Astrocyte (in vitro differentiated cells and primary cell): ENCODE results near the gene CABP1. TPM values are rescaled to one million over a fixed set of nuclear protein-coding genes. Genes with fewer than 3 reads are reported as not detected.
A peak's percentile ranks its signal among the peaks of the same experiment; 100 is the strongest.
"Not testable (repeated sequence)": the region's sequence is repeated elsewhere in the genome, so short reads cannot be mapped to it uniquely, and the experiment has no call there.

Experiments
- DNase-seq: peaks from one replicate; pipeline ENCODE4 v3.0.0-alpha.2; 2010; ENCODE audit warnings: low read depth
- FAIRE-seq: peaks from 2 replicates; lab custom pipeline; 2011; peaks lifted over from hg19 to GRCh38; lab: Jason Lieb, UNC
- H2AFZ ChIP-seq: 2 replicates; pipeline ENCODE4 v1.6.0; 2012; ENCODE audit warnings: low read depth, low read length, inconsistent platforms
- H3K27ac ChIP-seq: 2 replicates; pipeline ENCODE4 v1.5.1; 2011; ENCODE audit warnings: low read depth, low read length, inconsistent platforms
- H3K27me3 ChIP-seq: 2 replicates; pipeline ENCODE4 v1.6.0; 2011; ENCODE audit warnings: low read length, inconsistent platforms; ENCODE audit not compliant: insufficient read depth
- H3K36me3 ChIP-seq: 2 replicates; pipeline ENCODE4 v1.5.1; 2011; ENCODE audit warnings: low read length, inconsistent platforms; ENCODE audit not compliant: insufficient read depth
- H3K4me1 ChIP-seq: 2 replicates; pipeline ENCODE4 v1.5.1; 2011; ENCODE audit warnings: low read length, inconsistent platforms; ENCODE audit not compliant: insufficient read depth
- H3K4me2 ChIP-seq: 2 replicates; pipeline ENCODE4 v1.6.0; 2012; ENCODE audit warnings: low read length, inconsistent platforms
- H3K4me3 ChIP-seq: 2 replicates; pipeline ENCODE4 v1.5.1; 2011; ENCODE audit warnings: low read depth, mild to moderate bottlenecking, low read length, inconsistent platforms; ENCODE audit not compliant: insufficient read depth
- H3K79me2 ChIP-seq: 2 replicates; pipeline ENCODE4 v1.6.0; 2012; ENCODE audit warnings: mild to moderate bottlenecking, low read length, inconsistent platforms; ENCODE audit not compliant: insufficient read depth
- H3K9ac ChIP-seq: 2 replicates; pipeline ENCODE4 v1.6.0; 2012; ENCODE audit warnings: mild to moderate bottlenecking, low read length, inconsistent platforms
- H3K9me3 ChIP-seq: 2 replicates; pipeline ENCODE4 v1.5.1; 2012; ENCODE audit warnings: low read depth, mild to moderate bottlenecking, low read length, inconsistent platforms; ENCODE audit not compliant: insufficient read depth
- H4K20me1 ChIP-seq: 2 replicates; pipeline ENCODE4 v1.6.0; 2012; ENCODE audit warnings: low read length, inconsistent platforms; ENCODE audit not compliant: insufficient read depth
- H3K27ac Mint-ChIP-seq: one replicate; pipeline ENCODE4 v1.8.0; 2021; ENCODE audit warnings: mild to moderate bottlenecking, mixed read lengths; ENCODE audit not compliant: unreplicated experiment
- H3K27me3 Mint-ChIP-seq: one replicate; pipeline ENCODE4 v1.8.0; 2021; ENCODE audit warnings: low read depth, mixed read lengths; ENCODE audit not compliant: unreplicated experiment
- H3K36me3 Mint-ChIP-seq: one replicate; pipeline ENCODE4 v1.8.0; 2021; ENCODE audit warnings: low read depth, mixed read lengths; ENCODE audit not compliant: unreplicated experiment
- H3K4me1 Mint-ChIP-seq: one replicate; pipeline ENCODE4 v1.8.0; 2021; ENCODE audit warnings: low read depth, mixed read lengths; ENCODE audit not compliant: unreplicated experiment
- H3K4me3 Mint-ChIP-seq: one replicate; pipeline ENCODE4 v1.8.0; 2021; ENCODE audit warnings: mild to moderate bottlenecking, moderate library complexity, mixed read lengths; ENCODE audit not compliant: unreplicated experiment
- H3K9me3 Mint-ChIP-seq: one replicate; pipeline ENCODE4 v1.8.0; 2021; ENCODE audit warnings: mild to moderate bottlenecking, mixed read lengths; ENCODE audit not compliant: unreplicated experiment
- EZH2 ChIP-seq: IDR thresholded peaks from 2 replicates; pipeline ENCODE4 v1.6.1; 2012; ENCODE audit warnings: mild to moderate bottlenecking, low read length, inconsistent platforms; ENCODE audit not compliant: insufficient read depth
- total RNA-seq: library from RNA; stranded (reverse); gene quantifications from 2 replicates; pipeline ENCODE4 v1.2.1, GENCODE V29; 2021
- TF ChIP-seq, protein P1 (sequence below): IDR thresholded peaks from 2 replicates; pipeline ENCODE4 v1.5.1; 2011; ENCODE audit warnings: low read depth, mild to moderate bottlenecking, inconsistent platforms, low read length, moderate library complexity; ENCODE audit not compliant: insufficient read depth

CABP1 gene
- total RNA-seq, 1 donor from 2014 or later = 0.30 TPM

DNA sequence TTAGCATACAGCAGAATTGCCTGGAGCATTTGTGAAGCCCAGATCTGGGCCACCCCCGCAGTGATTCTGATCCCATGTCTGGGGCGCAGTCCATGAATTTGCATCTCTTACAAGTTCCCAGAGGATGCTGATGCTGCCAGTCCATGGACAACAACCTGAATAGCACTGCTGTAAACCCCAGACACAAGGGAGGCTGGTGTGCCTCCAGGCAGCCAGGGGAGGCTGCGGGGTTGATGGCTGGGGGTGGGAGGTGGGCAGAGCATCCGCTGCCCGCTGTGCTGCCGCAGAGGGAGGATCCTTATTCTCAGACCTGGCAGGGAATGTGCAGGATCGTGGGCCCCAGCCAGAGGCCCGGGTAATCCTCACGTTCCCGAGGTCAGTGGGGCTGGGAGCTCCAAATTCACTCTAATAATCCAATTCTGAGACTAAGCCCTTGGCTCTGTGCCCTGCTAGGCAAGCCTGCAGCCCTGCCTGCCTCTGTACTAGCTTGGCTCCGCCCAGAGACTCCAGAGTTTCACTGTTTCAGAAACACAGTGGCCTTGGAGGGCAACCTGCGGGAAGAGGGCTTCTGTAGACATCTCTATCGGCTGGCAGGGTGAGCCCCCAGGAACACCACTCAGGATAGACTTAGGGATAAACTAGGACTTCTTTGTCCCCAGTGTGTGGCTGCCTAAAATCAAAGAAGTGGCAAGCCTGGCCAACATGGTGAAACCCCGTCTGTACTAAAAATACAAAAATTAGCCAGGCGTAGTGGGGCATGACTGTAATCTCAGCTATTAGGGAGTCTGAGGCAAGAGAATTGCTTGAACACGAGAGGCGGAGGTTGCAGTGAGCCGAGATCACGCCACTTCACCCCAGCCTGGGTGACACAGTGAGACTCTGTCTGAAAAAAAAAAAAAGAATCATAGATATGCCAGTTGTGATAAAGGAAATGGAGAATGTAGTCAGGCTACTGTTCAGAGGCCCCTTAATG lies 28.7 kb downstream of the CABP1 start:
- Mint-ChIP-seq H3K4me3 (no peak overlapping the region), H3K27ac (no peak overlapping the region), H3K27me3 (peaks cover 15% of the 10 kb centered on the region), H3K36me3 (no peaks in the 10 kb centered on the region), H3K9me3 (no peaks in the 10 kb centered on the region), H3K4me1 (no peaks in the 10 kb centered on the region)
- Histone ChIP-seq H3K4me1 (peaks cover 3% of the 10 kb centered on the region), H3K4me3 (no peak overlapping the region), H3K27ac (no peak overlapping the region), H3K27me3 (no peaks in the 10 kb centered on the region), H3K79me2 (no peaks in the 10 kb centered on the region), H2AFZ (peak overlapping the region; percentile 56), H3K4me2 (peak overlapping the region; percentile 12), H3K9ac (no peak overlapping the region), H3K36me3 (no peaks in the 10 kb centered on the region), H3K9me3 (no peaks in the 10 kb centered on the region), H4K20me1 (no peaks in the 10 kb centered on the region)
- FAIRE-seq (no peak), DNase-seq (no peak)
- no peak for TF ChIP-seq EZH2
- TF ChIP-seq, protein P1, sequence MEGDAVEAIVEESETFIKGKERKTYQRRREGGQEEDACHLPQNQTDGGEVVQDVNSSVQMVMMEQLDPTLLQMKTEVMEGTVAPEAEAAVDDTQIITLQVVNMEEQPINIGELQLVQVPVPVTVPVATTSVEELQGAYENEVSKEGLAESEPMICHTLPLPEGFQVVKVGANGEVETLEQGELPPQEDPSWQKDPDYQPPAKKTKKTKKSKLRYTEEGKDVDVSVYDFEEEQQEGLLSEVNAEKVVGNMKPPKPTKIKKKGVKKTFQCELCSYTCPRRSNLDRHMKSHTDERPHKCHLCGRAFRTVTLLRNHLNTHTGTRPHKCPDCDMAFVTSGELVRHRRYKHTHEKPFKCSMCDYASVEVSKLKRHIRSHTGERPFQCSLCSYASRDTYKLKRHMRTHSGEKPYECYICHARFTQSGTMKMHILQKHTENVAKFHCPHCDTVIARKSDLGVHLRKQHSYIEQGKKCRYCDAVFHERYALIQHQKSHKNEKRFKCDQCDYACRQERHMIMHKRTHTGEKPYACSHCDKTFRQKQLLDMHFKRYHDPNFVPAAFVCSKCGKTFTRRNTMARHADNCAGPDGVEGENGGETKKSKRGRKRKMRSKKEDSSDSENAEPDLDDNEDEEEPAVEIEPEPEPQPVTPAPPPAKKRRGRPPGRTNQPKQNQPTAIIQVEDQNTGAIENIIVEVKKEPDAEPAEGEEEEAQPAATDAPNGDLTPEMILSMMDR = no peak

DNA sequence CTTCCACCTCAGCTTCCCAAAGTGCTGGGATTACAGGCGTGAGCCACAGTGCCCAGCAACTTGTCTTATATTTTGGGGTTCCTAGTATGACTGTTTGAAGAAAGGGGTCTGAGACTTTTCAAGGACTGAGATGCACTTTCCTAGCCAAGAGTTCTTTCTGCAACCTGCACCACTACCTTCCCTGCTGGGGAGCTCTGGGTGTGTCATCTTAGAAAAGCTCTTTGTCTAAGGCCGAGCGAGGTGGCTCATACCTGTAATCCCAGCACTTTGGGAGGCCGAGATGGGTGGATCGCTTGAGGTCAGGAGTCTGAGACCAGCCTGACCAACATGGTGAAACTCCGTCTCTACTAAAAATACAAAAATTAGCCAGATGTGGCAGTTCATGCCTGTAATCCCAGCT lies 29.8 kb downstream of the CABP1 start:
- not testable (repeated sequence) for H3K27ac ChIP-seq, H3K79me2 ChIP-seq, H3K9me3 Mint-ChIP-seq, H3K36me3 ChIP-seq, H3K9ac ChIP-seq, H3K4me2 ChIP-seq, H3K4me3 Mint-ChIP-seq, H3K27me3 ChIP-seq, H3K4me3 ChIP-seq, H3K36me3 Mint-ChIP-seq, DNase-seq, H2AFZ ChIP-seq, H3K9me3 ChIP-seq, FAIRE-seq, H4K20me1 ChIP-seq, H3K27ac Mint-ChIP-seq, H3K4me1 Mint-ChIP-seq, H3K4me1 ChIP-seq
- peaks cover 15% of the 10 kb centered on the region for H3K27me3 Mint-ChIP-seq

DNA sequence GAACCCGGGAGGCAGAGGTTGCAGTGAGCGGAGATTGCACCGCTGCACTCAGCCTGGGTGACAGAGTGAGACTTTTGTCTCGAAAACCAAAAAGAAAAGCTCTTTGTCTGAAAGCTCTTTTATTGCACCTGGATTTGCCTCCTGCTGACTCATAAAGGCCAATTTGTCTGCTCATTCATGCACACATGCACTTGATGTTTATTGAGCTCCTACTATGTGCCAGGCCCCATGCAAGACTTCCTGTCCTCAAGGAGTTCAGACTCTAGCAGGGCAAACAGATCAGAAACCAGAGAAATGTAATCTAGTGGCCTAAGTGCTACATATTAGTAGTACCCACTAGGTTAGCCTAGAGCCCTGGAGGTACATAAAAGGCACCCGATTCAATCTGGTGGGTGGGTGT lies 30.2 kb downstream of the CABP1 start:
- H2AFZ ChIP-seq = no peak overlapping the region
- H3K4me2 ChIP-seq = no peak overlapping the region
- Mint-ChIP-seq H3K4me1 (no peaks in the 10 kb centered on the region), H3K9me3 (no peaks in the 10 kb centered on the region), H3K27ac (no peak overlapping the region), H3K27me3 (peaks cover 15% of the 10 kb centered on the region), H3K36me3 (no peaks in the 10 kb centered on the region), H3K4me3 (no peak overlapping the region)
- H3K36me3 ChIP-seq = no peaks in the 10 kb centered on the region
- TF ChIP-seq, protein P1 = no peak
- no peak for TF ChIP-seq EZH2
- H3K27me3 ChIP-seq = no peaks in the 10 kb centered on the region
- no peak overlapping the region for H3K27ac ChIP-seq
- H3K9me3 ChIP-seq = no peaks in the 10 kb centered on the region
- peaks cover 3% of the 10 kb centered on the region for H3K4me1 ChIP-seq
- H3K4me3 ChIP-seq = no peak overlapping the region
- no peaks in the 10 kb centered on the region for H3K79me2 ChIP-seq
- H3K9ac ChIP-seq = no peak overlapping the region
- H4K20me1 ChIP-seq = no peaks in the 10 kb centered on the region
- FAIRE-seq = no peak
- no peak for DNase-seq
